Cardiac fibroblast (primary cell): ENCODE measurements around the gene NENF.

Experiments
- DNase-seq, 2 donors: peaks; one replicate each; pipeline versions ENCODE4 v3.0.0 to v3.0.0-alpha.2; 2010; ENCODE audit warnings: low read depth in 2 of 2
- H3K4me3 ChIP-seq, 2 donors: replicated peaks in 1 of 2; 1 replicate in 1 of 2; 2 replicates in 1 of 2; pipeline ENCODE4 v1.5.1; 2011; ENCODE audit warnings: low read depth in 2 of 2, low read length in 2 of 2, mild to moderate bottlenecking in 2 of 2, moderate library complexity in 1 of 2
- CTCF ChIP-seq: IDR thresholded peaks from one replicate; pipeline ENCODE4 v1.5.1; 2011; ENCODE audit warnings: low read depth, mild to moderate bottlenecking, low read length, inconsistent platforms

NENF gene

GRCh38 chr1:212414328-212415106, 18.2 kb upstream of the NENF start, which contains the start of gene PACC1:
TSS of gene PACC1 (minus strand) at chr1:212414886. CDS start at chr1:212414757, 129 bp downstream.
- TF ChIP-seq CTCF = peak; percentile 2
- DNase-seq = peak; percentile 81 to 89
- peak within 1 kb of the TSS; percentile 84 to 96 for H3K4me3 ChIP-seq

- no peak for TF ChIP-seq CTCF
- DNase-seq = no peak
- H3K4me3 ChIP-seq = no peak overlapping the region
Observed at GRCh38 chr1:212415107-212415841, 17.4 kb upstream of the NENF start.

- no peak for TF ChIP-seq CTCF
- no peak for DNase-seq
- H3K4me3 ChIP-seq = no peak overlapping the region
Observed at GRCh38 chr1:212421165-212421564, 11.6 kb upstream of the NENF start.

DNA sequence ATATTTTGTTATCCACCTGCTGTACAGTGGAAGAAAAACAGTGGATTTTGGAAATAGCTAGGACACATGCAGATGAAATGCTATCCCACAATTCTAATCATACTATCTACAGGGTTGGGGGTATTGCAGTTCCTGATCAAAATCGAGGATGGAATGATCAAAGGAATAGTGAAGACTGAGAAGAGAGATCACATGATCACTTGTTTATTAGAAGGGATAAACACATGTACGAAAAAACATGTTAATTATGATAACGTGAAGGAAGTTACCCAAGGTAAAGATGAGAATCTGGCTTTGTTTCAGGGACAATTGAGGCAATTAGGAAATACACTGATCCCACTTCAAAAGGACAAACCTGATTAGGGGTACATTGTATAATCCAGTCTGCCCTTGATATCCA, 8.8 kb upstream of the NENF start:
- no peak for TF ChIP-seq CTCF
- DNase-seq = no peak
- no peak overlapping the region for H3K4me3 ChIP-seq

DNA sequence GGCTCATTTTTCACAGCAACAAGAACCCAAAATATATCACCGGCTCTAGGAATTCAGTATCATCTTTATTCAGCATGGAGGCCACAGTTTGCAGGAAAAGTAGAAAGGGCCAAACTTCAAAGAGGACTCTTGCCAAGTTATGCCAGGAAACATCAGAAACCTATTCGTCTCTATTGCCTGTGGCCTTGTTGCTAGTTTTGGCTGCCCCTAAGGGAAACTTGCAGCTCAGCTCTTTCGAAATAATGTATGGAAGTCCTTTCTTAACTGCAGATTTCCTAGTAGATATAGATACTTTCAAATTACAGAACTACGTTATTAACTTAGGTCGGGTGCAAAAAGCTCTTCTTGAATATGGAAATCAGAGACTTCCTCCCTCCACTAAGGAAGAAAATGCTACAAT, 4.2 kb upstream of the NENF start:
- DNase-seq = peak in 1 of 2 donors; percentile 29
- TF ChIP-seq CTCF = no peak
- H3K4me3 ChIP-seq = no peak overlapping the region

DNA sequence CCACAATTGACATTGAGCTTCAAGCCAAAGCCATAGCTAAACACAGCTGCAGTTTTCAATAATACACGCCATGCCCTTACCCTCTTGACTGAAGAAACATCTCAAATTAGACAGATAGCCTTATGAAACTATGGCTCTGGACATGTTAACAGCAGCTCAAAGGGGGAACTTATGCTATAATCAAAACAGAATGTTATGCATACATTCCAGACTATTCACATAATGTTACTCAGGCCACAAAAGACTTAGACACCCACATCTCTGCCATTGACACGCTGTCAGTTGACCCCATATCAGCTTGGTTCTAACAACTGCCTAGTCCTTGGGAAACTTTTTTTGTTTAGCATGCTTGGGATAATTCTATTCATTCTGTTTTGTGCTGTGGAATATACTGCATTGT, 2.3 kb upstream of the NENF start:
- no peak overlapping the region for H3K4me3 ChIP-seq
- TF ChIP-seq CTCF = no peak
- DNase-seq = no peak
